Keratinocyte (primary cell): ENCODE results near the gene ARHGDIA.

ENCODE experiments used
- EZH2 ChIP-seq: IDR thresholded peaks from one replicate; pipeline ENCODE4 v1.6.1; 2012; ENCODE audit warnings: inconsistent platforms, mild to moderate bottlenecking, low read length, moderate library complexity
- TF ChIP-seq, protein P1 (sequence below), 3 experiments: IDR thresholded peaks in 1 of 3; conservative IDR thresholded peaks in 1 of 3; optimal IDR thresholded peaks in 1 of 3; 2 replicates in 2 of 3; 3 replicates in 1 of 3; pipeline versions ENCODE3 to v1.5.1; 2011; ENCODE audit warnings: low read length in 3 of 3, mild to moderate bottlenecking in 3 of 3, moderate library complexity in 2 of 3, control low read depth in 1 of 3, inconsistent platforms in 1 of 3; ENCODE audit not compliant: insufficient read depth in 2 of 3; ENCODE audit errors: extremely low read depth in 1 of 3

DNA sequence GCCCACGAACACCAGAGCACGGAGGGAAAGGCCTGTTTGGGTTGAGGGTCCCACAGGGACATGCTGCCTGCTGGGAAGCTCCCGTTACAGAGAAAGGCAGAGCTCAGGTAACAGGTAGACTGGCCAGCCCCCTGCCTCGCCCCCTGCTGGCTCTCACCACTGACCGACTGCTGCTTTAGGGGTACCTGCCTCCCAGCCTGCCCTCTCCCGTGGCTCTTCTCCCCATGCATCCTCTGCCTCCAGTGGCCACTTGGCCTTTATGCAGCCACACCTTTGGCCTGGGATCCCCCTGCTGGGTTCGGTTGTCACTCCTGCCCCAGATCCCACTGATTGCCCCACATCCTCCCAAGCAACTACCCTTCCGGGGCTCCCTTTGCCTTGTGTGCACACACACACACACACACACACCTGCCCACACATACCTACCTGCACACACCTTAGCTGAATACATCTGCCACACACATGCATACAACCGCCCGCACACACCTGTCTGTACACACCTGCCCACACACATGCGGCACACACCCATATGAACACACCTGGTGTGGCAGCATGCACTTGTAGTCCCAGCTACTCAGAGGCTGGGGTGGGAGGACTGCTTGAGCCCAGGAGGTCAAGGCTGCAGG, 45.2 kb downstream of the ARHGDIA start:
- TF ChIP-seq, protein P1, sequence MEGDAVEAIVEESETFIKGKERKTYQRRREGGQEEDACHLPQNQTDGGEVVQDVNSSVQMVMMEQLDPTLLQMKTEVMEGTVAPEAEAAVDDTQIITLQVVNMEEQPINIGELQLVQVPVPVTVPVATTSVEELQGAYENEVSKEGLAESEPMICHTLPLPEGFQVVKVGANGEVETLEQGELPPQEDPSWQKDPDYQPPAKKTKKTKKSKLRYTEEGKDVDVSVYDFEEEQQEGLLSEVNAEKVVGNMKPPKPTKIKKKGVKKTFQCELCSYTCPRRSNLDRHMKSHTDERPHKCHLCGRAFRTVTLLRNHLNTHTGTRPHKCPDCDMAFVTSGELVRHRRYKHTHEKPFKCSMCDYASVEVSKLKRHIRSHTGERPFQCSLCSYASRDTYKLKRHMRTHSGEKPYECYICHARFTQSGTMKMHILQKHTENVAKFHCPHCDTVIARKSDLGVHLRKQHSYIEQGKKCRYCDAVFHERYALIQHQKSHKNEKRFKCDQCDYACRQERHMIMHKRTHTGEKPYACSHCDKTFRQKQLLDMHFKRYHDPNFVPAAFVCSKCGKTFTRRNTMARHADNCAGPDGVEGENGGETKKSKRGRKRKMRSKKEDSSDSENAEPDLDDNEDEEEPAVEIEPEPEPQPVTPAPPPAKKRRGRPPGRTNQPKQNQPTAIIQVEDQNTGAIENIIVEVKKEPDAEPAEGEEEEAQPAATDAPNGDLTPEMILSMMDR (optimal IDR thresholded peaks at IDR 0.05 in 1 of 3, IDR thresholded peaks at IDR 0.05 in 1 of 3, conservative IDR thresholded peaks at IDR 0.05 in 1 of 3; ENCODE audit: extremely low read depth in 1 of 3, insufficient read depth in 2 of 3, low read length in 3 of 3) = no peak
- TF ChIP-seq EZH2 = no peak
